K562 (cell line): ENCODE measurements around the gene NLGN2. TPM values are rescaled to one million over a fixed set of nuclear protein-coding genes. Genes with fewer than 3 reads are reported as not detected.

Source experiments
- ATAC-seq: fragments of 200-7000 bp; cut with Tn5 transposase; 3 replicates; pipeline ENCODE4 v1.9.1; 2020; ENCODE audit warnings: moderate library complexity
- BruUV-seq: library from RNA; stranded (reverse); fragments of 400-500 nt; replicated peaks from 2 replicates; lab custom pipeline; 2021; lab: Mats Ljungman, UMichigan
- CTCF ChIA-PET: fragments of 300-600 bp; formaldehyde crosslinking; extraction: SDS; loops from one replicate; lab custom pipeline; 2021; ENCODE audit warnings: low intra/inter-chr PET ratio; lab: Yijun Ruan, JAX
- POLR2A ChIA-PET: fragments of 300-600, 350-650 bp; sonication (Branson Sonifier 250); formaldehyde crosslinking; extraction: SDS; loops from one replicate; lab custom pipeline; 2021; ENCODE audit warnings: antibody characterized with exemption, inconsistent platforms; lab: Yijun Ruan, JAX
- DNase-seq, 4 experiments: peaks; one replicate each; pipeline versions ENCODE4 v3.0.0 to v3.0.0-alpha.2; 2011 to 2018; ENCODE audit warnings: low spot score in 3 of 4, mixed read lengths in 3 of 4; ENCODE audit errors: extremely low read depth in 1 of 4
- FAIRE-seq: peaks from 2 replicates; lab custom pipeline; 2011; peaks lifted over from hg19 to GRCh38; lab: Jason Lieb, UNC
- H2AFZ ChIP-seq: 2 replicates; pipeline ENCODE4 v1.6.0; 2011; ENCODE audit warnings: low read depth, low read length, control low read depth, inconsistent platforms
- H3K27ac ChIP-seq: fragments of 200-600 bp; 3 replicates; pipeline ENCODE4 v1.8.0; 2011; ENCODE audit warnings: low read depth, mild to moderate bottlenecking, control low read depth, inconsistent platforms, low read length, moderate library complexity, mixed read lengths; ENCODE audit errors: extremely low read depth
- H3K27me3 ChIP-seq, 2 experiments: fragments of 300-600 bp in 1 of 2; 2 replicates in 1 of 2; 3 replicates in 1 of 2; pipeline versions ENCODE4 v1.6.0 to v1.8.0; 2011; ENCODE audit warnings: inconsistent platforms in 2 of 2, low read length in 2 of 2, mild to moderate bottlenecking in 1 of 2, mixed read lengths in 1 of 2, moderate library complexity in 1 of 2; ENCODE audit not compliant: control insufficient read depth in 2 of 2, insufficient read depth in 2 of 2
- H3K36me3 ChIP-seq: fragments of 300-600 bp; 3 replicates; pipeline ENCODE4 v1.8.0; 2011; ENCODE audit warnings: mild to moderate bottlenecking, low read length, inconsistent platforms; ENCODE audit not compliant: control insufficient read depth, insufficient read depth
- H3K4me1 ChIP-seq, 2 experiments: fragments of 200-600 bp in 1 of 2; replicated peaks in 1 of 2; 2 replicates in 1 of 2; 3 replicates in 1 of 2; pipeline versions ENCODE4 v1.5.1 to v1.8.0; 2011; ENCODE audit warnings: inconsistent platforms in 2 of 2, low read length in 2 of 2, mild to moderate bottlenecking in 1 of 2, mixed read lengths in 1 of 2, moderate library complexity in 1 of 2; ENCODE audit not compliant: control insufficient read depth in 2 of 2, insufficient read depth in 2 of 2
- H3K4me2 ChIP-seq: 2 replicates; pipeline ENCODE4 v1.6.1; 2011; ENCODE audit warnings: low read length, control low read depth, inconsistent platforms, mixed read lengths; ENCODE audit not compliant: insufficient read depth
- H3K4me3 ChIP-seq: fragments of 200-600 bp; sonication (generic), shearing (Covaris generic); 2 replicates; pipeline ENCODE4 v1.5.1; 2016; ENCODE audit warnings: control low read depth, inconsistent platforms
- H3K79me2 ChIP-seq: fragments of 200-600 bp; 3 replicates; pipeline ENCODE4 v1.8.0; 2011; ENCODE audit warnings: low read length, inconsistent platforms; ENCODE audit not compliant: control insufficient read depth, insufficient read depth
- H3K9ac ChIP-seq, 2 experiments: 2 replicates each; pipeline versions ENCODE4 v1.6.0 to v1.6.1; 2011; ENCODE audit warnings: low read depth in 2 of 2, low read length in 2 of 2, control low read depth in 1 of 2, inconsistent platforms in 1 of 2, mild to moderate bottlenecking in 1 of 2, mixed read lengths in 1 of 2; ENCODE audit not compliant: insufficient read depth in 1 of 2
- H3K9me1 ChIP-seq: one replicate; pipeline ENCODE4 v1.6.0; 2011; ENCODE audit warnings: inconsistent platforms, mild to moderate bottlenecking, low read length, moderate library complexity; ENCODE audit not compliant: control insufficient read depth, insufficient read depth
- H3K9me3 ChIP-seq: replicated peaks from 2 replicates; pipeline ENCODE4 v1.5.1; 2011; ENCODE audit warnings: low read depth, low read length, inconsistent platforms; ENCODE audit not compliant: control insufficient read depth, insufficient read depth
- H4K20me1 ChIP-seq: replicated peaks from 2 replicates; pipeline ENCODE4 v1.6.1; 2011; ENCODE audit warnings: low read length, inconsistent platforms, mixed read lengths; ENCODE audit not compliant: control insufficient read depth, insufficient read depth
- ATF3 ChIP-seq, 2 experiments: fragments of 450-650 bp in 1 of 2; sonication (generic) in 1 of 2; formaldehyde crosslinking in 1 of 2; IDR thresholded peaks in 1 of 2; conservative IDR thresholded peaks in 1 of 2; 2 replicates each; pipeline versions ENCODE4 v1.6.1 to v1.8.1; 2016 to 2023; ENCODE audit warnings: mild to moderate bottlenecking in 2 of 2, moderate library complexity in 2 of 2, inconsistent platforms in 1 of 2, missing genetic modification reagents in 1 of 2
- CCAR2 ChIP-seq: fragments of 200-400 bp; formaldehyde crosslinking; IDR thresholded peaks from 2 replicates; pipeline ENCODE4 v1.6.1; 2017; ENCODE audit warnings: mild to moderate bottlenecking, low read depth, low read length
- CHD2 ChIP-seq: IDR thresholded peaks from 2 replicates; pipeline ENCODE4 v1.6.1; 2011; ENCODE audit warnings: low read depth, low read length
- CTBP1 ChIP-seq: fragments of 450-650 bp; IDR thresholded peaks from 2 replicates; pipeline ENCODE4 v1.6.1; 2016; ENCODE audit warnings: borderline replicate concordance
- ESRRA ChIP-seq: fragments of 450-650 bp; IDR thresholded peaks from 2 replicates; pipeline ENCODE4 v1.6.1; 2014; ENCODE audit warnings: low read depth, mild to moderate bottlenecking, moderate library complexity, borderline replicate concordance
- GTF2B ChIP-seq: IDR thresholded peaks from 2 replicates; pipeline ENCODE4 v1.6.1; 2011; ENCODE audit not compliant: insufficient read length; ENCODE audit errors: extremely low read depth
- HCFC1 ChIP-seq: IDR thresholded peaks from 2 replicates; pipeline ENCODE4 v1.6.1; 2012; ENCODE audit warnings: low read depth, low read length, improper control_type of control experiment
- MYBL2 ChIP-seq, 2 experiments: fragments of 450-650 bp in 1 of 2; sonication (generic) in 1 of 2; formaldehyde crosslinking in 1 of 2; IDR thresholded peaks; 2 replicates each; pipeline versions ENCODE4 v1.6.1 to v1.8.1; 2017 to 2022; ENCODE audit warnings: borderline replicate concordance in 1 of 2, inconsistent platforms in 1 of 2, low read depth in 1 of 2, mild to moderate bottlenecking in 1 of 2, missing genetic modification reagents in 1 of 2, moderate library complexity in 1 of 2
- NUFIP1 ChIP-seq: fragments of 450-650 bp; IDR thresholded peaks from 2 replicates; pipeline ENCODE4 v1.6.1; 2018; ENCODE audit not compliant: partially characterized antibody
- SMARCA5 ChIP-seq: fragments of 450-650 bp; IDR thresholded peaks from 2 replicates; pipeline ENCODE4 v1.6.1; 2016
- SRSF9 ChIP-seq: fragments of 200-400 bp; formaldehyde crosslinking; IDR thresholded peaks from 2 replicates; pipeline ENCODE4 v1.6.1; 2017; ENCODE audit warnings: low read depth, low read length, borderline replicate concordance
- ZNF75A ChIP-seq: fragments of 450-650 bp; formaldehyde crosslinking; IDR thresholded peaks from 2 replicates; pipeline ENCODE4 v1.4.0; 2020; ENCODE audit warnings: mild to moderate bottlenecking
- WGBS: fragments of 100-300 bp; shearing (Covaris generic); methylation state at CpG from one replicate; pipeline ENCODE4 v1.1.6; 2016; ENCODE audit warnings: low coverage, mixed read lengths; ENCODE audit not compliant: insufficient coverage; ENCODE audit errors: missing lambda C conversion rate; 5-methylcytosine and 5-hydroxymethylcytosine counted together
- in situ Hi-C: fragments of 300-500 bp; cut with MboI; formaldehyde crosslinking; loops from 4 replicates; pipeline ENCODE4 v1.15.0; 2018; ENCODE audit warnings: inconsistent platforms, mixed read lengths
- intact Hi-C: fragments of 100-400 bp; cut with micrococcal nuclease; formaldehyde crosslinking; loops from 2 replicates; pipeline ENCODE4 v1.14.2; 2022
- polyA plus RNA-seq, 8 experiments: library from polyadenylated mRNA; depleted of rRNA in 4 of 8; stranded (reverse) in 5 of 8; unstranded in 3 of 8; fragments of >200 nt; fragmentation: Nextera tagmentation in 2 of 8; fragmentation: Illumina TruSeq in 1 of 8; extraction: Ambion mirVana in 2 of 8; extraction: Trizol in 1 of 8; gene quantifications; 2 replicates each; pipeline versions ENCODE4 v1.2.1 to v1.2.3, GENCODE V29; 2011 to 2014; ENCODE audit warnings: inconsistent platforms in 1 of 8, missing spikeins in 1 of 8
- total RNA-seq, 7 experiments: library from RNA; depleted of rRNA in 6 of 7; stranded (reverse); fragments of >200 nt in 6 of 7; fragmentation: Illumina TruSeq in 2 of 7; extraction: Trizol in 2 of 7; gene quantifications; 2 replicates each; pipeline versions ENCODE4 v1.2.1 to v1.2.3, GENCODE V29; 2011 to 2021; ENCODE audit warnings: low replicate concordance in 1 of 7
- TF ChIP-seq, protein P1 (sequence below): fragments of 450-650 bp; IDR thresholded peaks from 2 replicates; pipeline ENCODE4 v1.6.1; 2016; ENCODE audit warnings: low read depth, mild to moderate bottlenecking, moderate library complexity
- TF ChIP-seq, protein P2 (sequence below): fragments of 450-650 bp; IDR thresholded peaks from 2 replicates; pipeline ENCODE4 v1.6.1; 2016
- TF ChIP-seq, protein P3 (sequence below): fragments of 450-650 bp; IDR thresholded peaks from 2 replicates; pipeline ENCODE4 v1.6.1; 2017; ENCODE audit warnings: antibody characterized with exemption

NLGN2 gene
- total and polyA plus RNA-seq, 9 of the 15 experiments (the other 6 are each of a cell fraction or from before 2014, with no cell fraction given), result 0.11 to 7.8 (median 0.77) TPM

GRCh38 chr17:7403977-7404736, 3.5 kb upstream of the NLGN2 start, which contains the start of gene TMEM256:
Gene TMEM256, minus strand, starts transcription at chr17:7404097. Its CDS starts 13 bp downstream, at chr17:7404084.
- in situ Hi-C loops, result no loop called here
- ChIA-PET POLR2A (interaction anchor here (0.6 to 1.8 kb wide), 11 partner anchors 12 to 195 kb away, joined by 3 to 23 read pairs (median 4); partner anchors contain the start of genes CD68, POLR2A and ZBTB4), CTCF (no interaction called here)
- peaks cover 5% of the 10 kb centered on the region; the same call in 1 of the 3 replicates for H3K36me3 ChIP-seq
- FAIRE-seq (peak; percentile 98), DNase-seq (peak; percentile 75 to 98 (median 85)), ATAC-seq (peak; percentile 98)
- H3K79me2 ChIP-seq, result peaks cover 8% of the 10 kb centered on the region; the same call in 2 of the 3 replicates
- peak within 1 kb of the TSS; percentile 68 for H3K4me3 ChIP-seq
- H3K4me2 ChIP-seq, result peak within 1 kb of the TSS; percentile 79
- H3K4me1 ChIP-seq, result peaks cover 11 to 25% of the 10 kb centered on the region in 2 experiments; a peak in 3 of 5 replicates
- peak within 1 kb of the TSS; percentile 75 to 87 for H3K9ac ChIP-seq
- WGBS, result 2% methylated on average over 36 of the region's 49 CpGs
- no TSS peak for BruUV-seq
- H3K27me3 ChIP-seq, result no peaks in the 10 kb centered on the region
- intact Hi-C loops, result loop anchor here (5.0 kb wide), 2 partner anchors 33 to 78 kb away; partner anchors contain the start of genes FGF11, POLR2A, SLC35G6 and TMEM102
- no peaks in the 10 kb centered on the region for H3K9me1 ChIP-seq
- peak within 1 kb of the TSS; percentile 90 for H2AFZ ChIP-seq
- no peaks in the 10 kb centered on the region for H4K20me1 ChIP-seq
- H3K9me3 ChIP-seq, result no peaks in the 10 kb centered on the region
- peak within 1 kb of the TSS; percentile 78 for H3K27ac ChIP-seq
- TF ChIP-seq NUFIP1 (no peak), MYBL2 (IDR thresholded peaks at IDR 0.05; ENCODE audit: low read depth) (peak; percentile 25; the same call in 1 of the 2 replicates), MYBL2 (CRISPR knock-in tag; IDR thresholded peaks at IDR 0.05; ENCODE audit: borderline replicate concordance) (no peak), CTBP1 (peak; percentile 23; the same call in 1 of the 2 replicates), SRSF9 (no peak), ESRRA (peak; percentile 58; the same call in 1 of the 2 replicates), ZNF75A (CRISPR knock-in tag) (no peak), HCFC1 (peak; percentile 27; the same call in 1 of the 2 replicates), ATF3 (IDR thresholded peaks at IDR 0.05) (no peak), ATF3 (CRISPR knock-in tag; conservative IDR thresholded peaks at IDR 0.05) (no peak), GTF2B (no peak), CCAR2 (no peak), CHD2 (peak; percentile 79), SMARCA5 (no peak)
- TF ChIP-seq, protein P1, sequence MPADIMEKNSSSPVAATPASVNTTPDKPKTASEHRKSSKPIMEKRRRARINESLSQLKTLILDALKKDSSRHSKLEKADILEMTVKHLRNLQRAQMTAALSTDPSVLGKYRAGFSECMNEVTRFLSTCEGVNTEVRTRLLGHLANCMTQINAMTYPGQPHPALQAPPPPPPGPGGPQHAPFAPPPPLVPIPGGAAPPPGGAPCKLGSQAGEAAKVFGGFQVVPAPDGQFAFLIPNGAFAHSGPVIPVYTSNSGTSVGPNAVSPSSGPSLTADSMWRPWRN, result no peak
- TF ChIP-seq, protein P2, sequence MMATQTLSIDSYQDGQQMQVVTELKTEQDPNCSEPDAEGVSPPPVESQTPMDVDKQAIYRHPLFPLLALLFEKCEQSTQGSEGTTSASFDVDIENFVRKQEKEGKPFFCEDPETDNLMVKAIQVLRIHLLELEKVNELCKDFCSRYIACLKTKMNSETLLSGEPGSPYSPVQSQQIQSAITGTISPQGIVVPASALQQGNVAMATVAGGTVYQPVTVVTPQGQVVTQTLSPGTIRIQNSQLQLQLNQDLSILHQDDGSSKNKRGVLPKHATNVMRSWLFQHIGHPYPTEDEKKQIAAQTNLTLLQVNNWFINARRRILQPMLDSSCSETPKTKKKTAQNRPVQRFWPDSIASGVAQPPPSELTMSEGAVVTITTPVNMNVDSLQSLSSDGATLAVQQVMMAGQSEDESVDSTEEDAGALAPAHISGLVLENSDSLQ, result peak; percentile 15; the same call in 1 of the 2 replicates
- TF ChIP-seq, protein P3, sequence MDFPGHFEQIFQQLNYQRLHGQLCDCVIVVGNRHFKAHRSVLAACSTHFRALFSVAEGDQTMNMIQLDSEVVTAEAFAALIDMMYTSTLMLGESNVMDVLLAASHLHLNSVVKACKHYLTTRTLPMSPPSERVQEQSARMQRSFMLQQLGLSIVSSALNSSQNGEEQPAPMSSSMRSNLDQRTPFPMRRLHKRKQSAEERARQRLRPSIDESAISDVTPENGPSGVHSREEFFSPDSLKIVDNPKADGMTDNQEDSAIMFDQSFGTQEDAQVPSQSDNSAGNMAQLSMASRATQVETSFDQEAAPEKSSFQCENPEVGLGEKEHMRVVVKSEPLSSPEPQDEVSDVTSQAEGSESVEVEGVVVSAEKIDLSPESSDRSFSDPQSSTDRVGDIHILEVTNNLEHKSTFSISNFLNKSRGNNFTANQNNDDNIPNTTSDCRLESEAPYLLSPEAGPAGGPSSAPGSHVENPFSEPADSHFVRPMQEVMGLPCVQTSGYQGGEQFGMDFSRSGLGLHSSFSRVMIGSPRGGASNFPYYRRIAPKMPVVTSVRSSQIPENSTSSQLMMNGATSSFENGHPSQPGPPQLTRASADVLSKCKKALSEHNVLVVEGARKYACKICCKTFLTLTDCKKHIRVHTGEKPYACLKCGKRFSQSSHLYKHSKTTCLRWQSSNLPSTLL, result peak; percentile 73
